Measurements from ENCODE around the gene ERI2. TPM values are rescaled to one million over a fixed set of nuclear protein-coding genes. Genes with fewer than 3 reads are reported as not detected.

The ERI2 gene
- total RNA-seq, 1 experiment from 2014 or later, result 13.2 TPM

- Histone ChIP-seq H3K27ac (ENCODE audit: low read length) (no peak overlapping the region), H3K9ac (ENCODE audit: low read length) (no peak overlapping the region), H3K79me2 (ENCODE audit: low read length) (no peaks in the 10 kb centered on the region), H3K9me3 (ENCODE audit: low read length) (no peaks in the 10 kb centered on the region), H3K36me3 (ENCODE audit: low read depth, low read length) (no peaks in the 10 kb centered on the region), H3K4me3 (ENCODE audit: low read length) (no peak overlapping the region), H2AFZ (ENCODE audit: low read length) (no peak overlapping the region), H4K20me1 (ENCODE audit: low read length) (no peaks in the 10 kb centered on the region), H3K4me2 (ENCODE audit: low read length) (no peak overlapping the region), H3K27me3 (ENCODE audit: low read length) (no peaks in the 10 kb centered on the region), H3K9me2 (replicated peaks; ENCODE audit: low read length) (no peaks in the 10 kb centered on the region), H3F3A (ENCODE audit: low read length, unreplicated experiment) (no peaks in the 10 kb centered on the region), H3K4me1 (ENCODE audit: insufficient read depth, low read length) (no peaks in the 10 kb centered on the region)
- no TSS peak for BruUV-seq (replicated peaks)
- DNase-seq, result no peak
- intact Hi-C loops (cut with micrococcal nuclease), result no loop called here
- no peak for TF ChIP-seq EZH2phosphoT487 (IDR thresholded peaks at IDR 0.05; ENCODE audit: borderline replicate concordance, low read length)
- TF ChIP-seq EZH2 (IDR thresholded peaks at IDR 0.05; ENCODE audit: low read length, unreplicated experiment), result no peak
- TF ChIP-seq, protein P1, sequence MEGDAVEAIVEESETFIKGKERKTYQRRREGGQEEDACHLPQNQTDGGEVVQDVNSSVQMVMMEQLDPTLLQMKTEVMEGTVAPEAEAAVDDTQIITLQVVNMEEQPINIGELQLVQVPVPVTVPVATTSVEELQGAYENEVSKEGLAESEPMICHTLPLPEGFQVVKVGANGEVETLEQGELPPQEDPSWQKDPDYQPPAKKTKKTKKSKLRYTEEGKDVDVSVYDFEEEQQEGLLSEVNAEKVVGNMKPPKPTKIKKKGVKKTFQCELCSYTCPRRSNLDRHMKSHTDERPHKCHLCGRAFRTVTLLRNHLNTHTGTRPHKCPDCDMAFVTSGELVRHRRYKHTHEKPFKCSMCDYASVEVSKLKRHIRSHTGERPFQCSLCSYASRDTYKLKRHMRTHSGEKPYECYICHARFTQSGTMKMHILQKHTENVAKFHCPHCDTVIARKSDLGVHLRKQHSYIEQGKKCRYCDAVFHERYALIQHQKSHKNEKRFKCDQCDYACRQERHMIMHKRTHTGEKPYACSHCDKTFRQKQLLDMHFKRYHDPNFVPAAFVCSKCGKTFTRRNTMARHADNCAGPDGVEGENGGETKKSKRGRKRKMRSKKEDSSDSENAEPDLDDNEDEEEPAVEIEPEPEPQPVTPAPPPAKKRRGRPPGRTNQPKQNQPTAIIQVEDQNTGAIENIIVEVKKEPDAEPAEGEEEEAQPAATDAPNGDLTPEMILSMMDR (conservative IDR thresholded peaks at IDR 0.05; ENCODE audit: low read depth, low read length), result no peak
- ChIA-PET POLR2A (ENCODE audit: unreplicated experiment) (no interaction called here), CTCF (no interaction called here)
- no peak for ATAC-seq
These were observed 24.6 kb downstream of the ERI2 start for GRCh38 chr16:20781697-20782096.

- TF ChIP-seq EZH2 (IDR thresholded peaks at IDR 0.05; ENCODE audit: low read length, unreplicated experiment), result no peak
- TF ChIP-seq, protein P1 (conservative IDR thresholded peaks at IDR 0.05; ENCODE audit: low read depth, low read length), result peak; percentile 80
- no peak overlapping the region for H3K9ac ChIP-seq (ENCODE audit: low read length)
- no peak overlapping the region for H3K4me2 ChIP-seq (ENCODE audit: low read length)
- no peaks in the 10 kb centered on the region for H3K9me3 ChIP-seq (ENCODE audit: low read length)
- no peaks in the 10 kb centered on the region for H3K36me3 ChIP-seq (ENCODE audit: low read depth, low read length)
- H3K79me2 ChIP-seq (ENCODE audit: low read length), result no peaks in the 10 kb centered on the region
- ChIA-PET CTCF (interaction anchor here (0.6 kb wide), 1 partner anchor 77 kb away, joined by 3 read pairs; no protein-coding TSS in a partner anchor), POLR2A (ENCODE audit: unreplicated experiment) (no interaction called here)
- DNase-seq (peak; percentile 83), ATAC-seq (peak; percentile 99)
- H3K4me1 ChIP-seq (ENCODE audit: insufficient read depth, low read length), result no peaks in the 10 kb centered on the region
- no peak overlapping the region for H2AFZ ChIP-seq (ENCODE audit: low read length)
- no peaks in the 10 kb centered on the region for H3F3A ChIP-seq (ENCODE audit: low read length, unreplicated experiment)
- intact Hi-C loops (cut with micrococcal nuclease), result no loop called here
- no peaks in the 10 kb centered on the region for H3K9me2 ChIP-seq (replicated peaks; ENCODE audit: low read length)
- no peak overlapping the region for H3K27ac ChIP-seq (ENCODE audit: low read length)
- no TSS peak for BruUV-seq (replicated peaks)
- H3K4me3 ChIP-seq (ENCODE audit: low read length), result no peak overlapping the region
- H3K27me3 ChIP-seq (ENCODE audit: low read length), result no peaks in the 10 kb centered on the region
- no peaks in the 10 kb centered on the region for H4K20me1 ChIP-seq (ENCODE audit: low read length)
These were observed 31.4 kb downstream of the ERI2 start for GRCh38 chr16:20774703-20775362.

DNA sequence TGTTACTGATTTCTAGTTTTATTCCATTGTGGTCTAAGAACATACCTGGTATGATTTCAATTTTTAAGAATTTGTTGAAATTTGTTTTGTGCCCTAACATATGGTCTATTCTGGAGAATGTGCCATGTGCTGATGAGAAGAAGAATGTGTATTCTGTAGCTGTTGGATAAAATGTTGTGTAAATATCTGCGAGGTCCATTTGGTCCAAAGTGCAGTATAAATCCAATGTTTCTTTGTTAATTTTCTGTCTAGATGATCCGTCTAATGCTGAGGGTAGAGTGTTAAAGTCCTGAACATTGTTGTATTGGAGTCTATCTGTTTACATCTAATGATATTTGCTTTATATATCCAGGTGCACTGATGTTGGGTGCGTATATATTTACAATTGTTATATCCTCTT, 32.6 kb downstream of the ERI2 start:
- no TSS peak for BruUV-seq (replicated peaks)
- no peak overlapping the region for H3K4me2 ChIP-seq (ENCODE audit: low read length)
- intact Hi-C loops (cut with micrococcal nuclease), result no loop called here

More for the DNA sequence above, 32.6 kb downstream of the ERI2 start:
- POLR2A ChIA-PET (ENCODE audit: unreplicated experiment), result no interaction called here
- H3K4me1 ChIP-seq (ENCODE audit: insufficient read depth, low read length), result no peaks in the 10 kb centered on the region
- no peaks in the 10 kb centered on the region for H3F3A ChIP-seq (ENCODE audit: low read length, unreplicated experiment)
- CTCF ChIA-PET, result interaction anchor here (0.6 kb wide), 1 partner anchor 1211 kb away, joined by 3 read pairs; no protein-coding TSS in a partner anchor
- H3K9ac ChIP-seq (ENCODE audit: low read length), result no peak overlapping the region
- H3K27ac ChIP-seq (ENCODE audit: low read length), result no peak overlapping the region
- H3K4me3 ChIP-seq (ENCODE audit: low read length), result no peak overlapping the region
- no peaks in the 10 kb centered on the region for H3K27me3 ChIP-seq (ENCODE audit: low read length)
- no peaks in the 10 kb centered on the region for H4K20me1 ChIP-seq (ENCODE audit: low read length)
- DNase-seq, result no peak
- no peak overlapping the region for H2AFZ ChIP-seq (ENCODE audit: low read length)
- TF ChIP-seq EZH2phosphoT487 (IDR thresholded peaks at IDR 0.05; ENCODE audit: borderline replicate concordance, low read length), result no peak
- TF ChIP-seq, protein P1 (conservative IDR thresholded peaks at IDR 0.05; ENCODE audit: low read depth, low read length), result no peak
- no peak for TF ChIP-seq EZH2 (IDR thresholded peaks at IDR 0.05; ENCODE audit: low read length, unreplicated experiment)
- no peaks in the 10 kb centered on the region for H3K36me3 ChIP-seq (ENCODE audit: low read depth, low read length)
- H3K9me3 ChIP-seq (ENCODE audit: low read length), result no peaks in the 10 kb centered on the region
- no peak for ATAC-seq
- H3K9me2 ChIP-seq (replicated peaks; ENCODE audit: low read length), result no peaks in the 10 kb centered on the region
- no peaks in the 10 kb centered on the region for H3K79me2 ChIP-seq (ENCODE audit: low read length)
